GM19035 (cell line): ENCODE data around the gene NKX2-4.
"Not testable (repeated sequence)": the region's sequence is repeated elsewhere in the genome, so short reads cannot be mapped to it uniquely, and the experiment has no call there.

Source experiments
- ATAC-seq: cut with Tn5 transposase; IDR thresholded peaks from one replicate; pipeline ENCODE4 v1.9.1; 2021; ENCODE audit not compliant: unreplicated experiment

The NKX2-4 gene

DNA sequence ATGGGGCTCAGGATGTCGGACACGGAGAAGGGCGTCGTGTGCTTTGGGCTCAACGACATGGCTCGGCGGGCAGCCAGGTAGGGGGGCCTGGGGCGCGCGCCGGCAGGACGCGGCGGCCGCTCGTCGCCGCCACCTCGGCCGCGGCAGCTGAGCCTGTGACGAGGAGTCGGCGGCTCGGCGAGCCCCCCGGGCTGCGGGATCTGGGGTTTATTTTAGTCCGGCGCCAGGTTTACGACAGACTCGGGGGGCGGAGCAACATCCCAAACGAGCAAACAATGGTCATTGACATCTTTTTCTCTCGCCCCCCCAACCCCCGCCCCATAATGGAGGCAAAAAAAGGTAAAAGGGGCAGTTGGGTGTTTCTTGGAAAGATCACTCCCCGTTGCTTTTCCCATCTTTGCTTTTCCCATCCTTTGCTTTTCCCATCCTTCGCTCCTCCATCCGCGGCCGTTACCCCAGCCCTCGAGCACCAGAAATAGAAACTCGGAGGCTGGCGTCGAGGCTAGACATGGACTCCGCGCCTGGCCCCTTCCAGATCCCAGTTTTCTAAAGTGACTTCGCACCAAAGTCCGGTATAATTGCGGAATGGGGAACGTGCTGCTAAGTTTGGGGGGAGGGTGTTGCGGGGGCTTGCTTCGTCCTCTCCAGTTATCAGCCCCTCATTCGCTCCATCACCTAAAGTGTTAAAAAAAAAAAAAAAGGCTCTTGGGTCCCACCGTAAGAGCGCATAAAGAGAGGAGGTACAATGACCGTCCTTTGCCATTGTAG lies at the start of gene NKX2-4:
Gene NKX2-4 (minus strand): TSS at position 186 of the 768 bp plus-strand sequence. CDS start 127 bp downstream, at position 59.
- no peak for ATAC-seq

GRCh38 chr20:21437816-21438215 lies 40.5 kb upstream of the NKX2-4 start:
- no peak for ATAC-seq

GRCh38 chr20:21437248-21437647 lies 39.9 kb upstream of the NKX2-4 start:
- no peak for ATAC-seq

- ATAC-seq: no peak
Measured at GRCh38 chr20:21436205-21436604, 38.9 kb upstream of the NKX2-4 start.

- no peak for ATAC-seq
Measured at GRCh38 chr20:21435576-21435975, 38.2 kb upstream of the NKX2-4 start.

- no peak for ATAC-seq
Measured at GRCh38 chr20:21433329-21433890, 36.1 kb upstream of the NKX2-4 start.

DNA sequence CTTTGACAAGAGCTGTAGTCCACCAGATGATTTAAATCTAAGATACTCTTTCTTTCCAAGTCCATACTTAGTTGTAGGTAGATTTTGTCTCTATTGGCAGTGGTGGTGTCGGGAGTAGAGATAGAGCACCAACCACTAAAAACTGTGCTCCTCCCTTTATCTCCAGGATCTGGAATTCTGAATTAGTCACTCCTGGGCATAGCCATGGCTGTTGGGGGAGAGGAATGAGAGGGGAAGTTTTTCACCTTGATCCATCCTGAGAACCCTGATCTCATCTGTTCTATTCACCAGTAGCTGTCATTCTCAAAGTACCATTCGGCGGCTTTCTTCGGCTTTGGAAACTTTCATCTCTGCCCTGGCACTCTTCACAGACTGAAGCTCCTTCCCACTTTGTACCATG lies 35.6 kb upstream of the NKX2-4 start:
- ATAC-seq: no peak

- no peak for ATAC-seq
Measured at GRCh38 chr20:21430020-21430419, 32.7 kb upstream of the NKX2-4 start.

DNA sequence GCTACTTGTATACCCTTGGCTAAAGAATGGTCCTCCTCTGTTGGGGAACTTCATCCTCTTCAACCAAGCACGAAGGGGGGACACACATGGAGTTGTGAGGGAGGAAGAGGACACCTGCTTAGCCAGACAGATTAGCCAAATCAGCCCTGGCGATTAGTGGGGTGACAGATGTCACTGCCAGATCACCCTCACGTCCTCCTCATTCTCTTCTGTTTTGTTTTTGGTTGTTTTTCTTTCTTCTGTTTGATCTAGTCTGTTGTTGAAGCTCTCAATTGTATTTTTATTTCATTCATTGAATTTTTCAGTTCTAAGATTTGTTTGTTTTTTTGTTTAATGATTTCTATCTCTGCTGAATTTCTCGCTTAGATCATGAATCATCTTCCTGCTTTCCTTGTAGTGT lies 27.5 kb upstream of the NKX2-4 start:
- ATAC-seq: no peak

GRCh38 chr20:21423712-21424111 lies 26.4 kb upstream of the NKX2-4 start:
- not testable (repeated sequence) for ATAC-seq

- no peak for ATAC-seq
Measured at GRCh38 chr20:21421601-21422236, 24.4 kb upstream of the NKX2-4 start.

- not testable (repeated sequence) for ATAC-seq
Measured at GRCh38 chr20:21419147-21419546, 21.8 kb upstream of the NKX2-4 start.

- not testable (repeated sequence) for ATAC-seq
Measured at GRCh38 chr20:21413996-21414395, 16.7 kb upstream of the NKX2-4 start.

- no peak for ATAC-seq
Measured at GRCh38 chr20:21411725-21412124, 14.4 kb upstream of the NKX2-4 start.

- no peak for ATAC-seq
Measured at GRCh38 chr20:21399005-21399475, 1.7 kb upstream of the NKX2-4 start.

- ATAC-seq: no peak
Measured at GRCh38 chr20:21398109-21399004, 1.0 kb upstream of the NKX2-4 start.

- ATAC-seq: no peak
Measured at GRCh38 chr20:21396599-21397340, 556 bp downstream of the NKX2-4 start.

DNA sequence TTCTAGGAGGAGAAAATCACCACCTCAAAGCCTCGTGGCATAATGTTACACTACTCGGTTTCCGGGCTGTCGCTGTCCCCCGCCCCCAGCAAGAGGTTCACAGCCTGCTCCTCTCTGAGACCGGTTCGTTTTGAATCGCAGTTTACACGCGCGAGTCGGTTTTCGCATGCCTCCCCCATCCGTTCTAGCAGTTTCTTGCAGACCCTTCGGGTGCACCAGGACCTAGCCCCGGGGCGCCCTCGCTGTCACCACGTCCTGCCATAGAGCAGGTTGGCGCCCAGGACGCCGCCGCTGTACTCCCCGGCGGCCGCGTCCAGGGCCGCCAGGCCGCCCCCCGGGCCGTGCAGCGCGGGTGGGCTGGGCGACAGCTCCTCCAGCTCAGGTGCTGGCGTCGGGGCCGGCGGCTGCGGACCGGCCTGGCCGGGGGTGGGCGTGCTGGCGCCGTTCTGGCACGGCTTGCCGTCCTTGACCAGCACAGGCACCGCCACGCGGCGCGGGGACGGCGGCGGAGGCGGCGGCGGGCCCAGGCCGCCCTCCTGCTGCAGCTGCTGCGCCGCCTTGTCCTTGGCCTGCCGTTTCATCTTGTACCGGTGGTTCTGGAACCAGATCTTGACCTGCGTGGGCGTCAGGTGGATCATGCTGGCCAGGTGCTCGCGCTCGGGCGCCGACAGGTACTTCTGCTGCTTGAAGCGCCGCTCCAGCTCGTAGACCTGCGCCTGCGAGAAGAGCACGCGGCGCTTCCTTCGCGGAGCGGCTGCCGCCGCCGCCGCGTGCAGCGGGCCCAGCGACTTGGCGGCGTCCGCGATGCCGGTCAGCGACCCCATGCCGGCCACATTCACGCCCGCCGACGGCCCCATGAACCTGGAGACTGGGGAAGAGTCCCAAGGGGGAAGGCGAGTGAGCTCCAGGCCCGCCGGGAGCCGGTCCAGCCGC lies 1.4 kb downstream of the NKX2-4 start:
- no peak for ATAC-seq

- no peak for ATAC-seq
Measured at GRCh38 chr20:21395051-21395665, 2.2 kb downstream of the NKX2-4 start.
